D721Med (cell line): ENCODE data around the gene PKNOX1.

ENCODE experiments used
- DNase-seq: peaks from one replicate; pipeline ENCODE4 v3.0.0; 2011; ENCODE audit warnings: low spot score; ENCODE audit not compliant: insufficient read length
- FAIRE-seq: peaks from 2 replicates; lab custom pipeline; 2011; peaks lifted over from hg19 to GRCh38; lab: Jason Lieb, UNC
- CTCF ChIP-seq: IDR thresholded peaks from 2 replicates; pipeline ENCODE4 v1.5.1; 2012; ENCODE audit warnings: mild to moderate bottlenecking, control low read depth; ENCODE audit not compliant: insufficient read depth; ENCODE audit errors: missing control alignments

PKNOX1 gene

GRCh38 chr21:42970946-42971653 is 3.3 kb upstream of the PKNOX1 start:
- no peak for FAIRE-seq
- no peak for TF ChIP-seq CTCF
- DNase-seq = no peak

- no peak for FAIRE-seq
- DNase-seq = no peak
- no peak for TF ChIP-seq CTCF
These were observed 2.5 kb upstream of the PKNOX1 start for GRCh38 chr21:42971897-42972275.

GRCh38 chr21:42973309-42973990 is 912 bp upstream of the PKNOX1 start:
- no peak for TF ChIP-seq CTCF
- DNase-seq (peak; percentile 73), FAIRE-seq (no peak)

GRCh38 chr21:42974832-42975820 is 764 bp downstream of the PKNOX1 start:
- peak; percentile 46 for DNase-seq
- FAIRE-seq = no peak
- TF ChIP-seq CTCF = no peak

GRCh38 chr21:42975886-42976608 is 1.7 kb downstream of the PKNOX1 start:
- no peak for FAIRE-seq
- no peak for DNase-seq
- no peak for TF ChIP-seq CTCF

- FAIRE-seq = no peak
- TF ChIP-seq CTCF = no peak
- DNase-seq = no peak
These were observed 6.2 kb downstream of the PKNOX1 start for GRCh38 chr21:42980312-42981213.
